Left ventricle myocardium inferior (tissue), 1 donor: ENCODE data around the gene MYO18A. TPM values are rescaled to one million over a fixed set of nuclear protein-coding genes. Genes with fewer than 3 reads are reported as not detected.
A peak's percentile ranks its signal among the peaks of the same experiment; 100 is the strongest.
"Not testable (repeated sequence)": the region's sequence is repeated elsewhere in the genome, so short reads cannot be mapped to it uniquely, and the experiment has no call there.

Experiments used
- DNase-seq: peaks from one replicate; pipeline ENCODE4 v3.0.0-alpha.2; 2020
- H3K27ac ChIP-seq: fragments of 200-600 bp; replicated peaks from 2 replicates; pipeline ENCODE4 v1.8.0; 2021
- H3K27me3 ChIP-seq: fragments of 200-600 bp; 2 replicates; pipeline ENCODE4 v1.8.0; 2021; ENCODE audit warnings: low read depth
- H3K36me3 ChIP-seq: fragments of 200-600 bp; 2 replicates; pipeline ENCODE4 v1.8.0; 2021
- H3K4me1 ChIP-seq: fragments of 200-600 bp; 2 replicates; pipeline ENCODE4 v1.8.0; 2021
- H3K4me3 ChIP-seq: fragments of 200-600 bp; 2 replicates; pipeline ENCODE4 v1.8.0; 2021; ENCODE audit warnings: mild to moderate bottlenecking, moderate library complexity
- H3K9me3 ChIP-seq: fragments of 200-600 bp; replicated peaks from 2 replicates; pipeline ENCODE4 v1.8.0; 2021
- CTCF ChIP-seq: fragments of 200-600 bp; IDR thresholded peaks from 2 replicates; pipeline ENCODE4 v1.8.0; 2021; ENCODE audit warnings: antibody characterized with exemption, mild to moderate bottlenecking, borderline replicate concordance
- intact Hi-C: fragments of 100-400 bp; cut with micrococcal nuclease; formaldehyde crosslinking; loops from one replicate; pipeline ENCODE4 v1.11.0; 2022
- long read RNA-seq: library from polyadenylated mRNA; unstranded; transcript quantifications from one replicate; pipeline ENCODE4 v2.0.0, GENCODE V29; 2021
- total RNA-seq: library from RNA; stranded (reverse); fragmentation: NEBNext Ultra II Directional; extraction: Animal tissue kit (Norgen Biotek cat#: 25700); gene quantifications from one replicate; pipeline ENCODE4 v1.2.1, GENCODE V29; 2021
- donor health status: DM: no; HTN: yes; CAD: no; lungs with severe emphysema.

The MYO18A gene
- total RNA-seq: 397 TPM
- long read RNA-seq, partial matches to known transcripts: 195 of 224 reads
- long read RNA-seq, other reads (novel, unspliced or antisense): 27 of 224 reads

DNA sequence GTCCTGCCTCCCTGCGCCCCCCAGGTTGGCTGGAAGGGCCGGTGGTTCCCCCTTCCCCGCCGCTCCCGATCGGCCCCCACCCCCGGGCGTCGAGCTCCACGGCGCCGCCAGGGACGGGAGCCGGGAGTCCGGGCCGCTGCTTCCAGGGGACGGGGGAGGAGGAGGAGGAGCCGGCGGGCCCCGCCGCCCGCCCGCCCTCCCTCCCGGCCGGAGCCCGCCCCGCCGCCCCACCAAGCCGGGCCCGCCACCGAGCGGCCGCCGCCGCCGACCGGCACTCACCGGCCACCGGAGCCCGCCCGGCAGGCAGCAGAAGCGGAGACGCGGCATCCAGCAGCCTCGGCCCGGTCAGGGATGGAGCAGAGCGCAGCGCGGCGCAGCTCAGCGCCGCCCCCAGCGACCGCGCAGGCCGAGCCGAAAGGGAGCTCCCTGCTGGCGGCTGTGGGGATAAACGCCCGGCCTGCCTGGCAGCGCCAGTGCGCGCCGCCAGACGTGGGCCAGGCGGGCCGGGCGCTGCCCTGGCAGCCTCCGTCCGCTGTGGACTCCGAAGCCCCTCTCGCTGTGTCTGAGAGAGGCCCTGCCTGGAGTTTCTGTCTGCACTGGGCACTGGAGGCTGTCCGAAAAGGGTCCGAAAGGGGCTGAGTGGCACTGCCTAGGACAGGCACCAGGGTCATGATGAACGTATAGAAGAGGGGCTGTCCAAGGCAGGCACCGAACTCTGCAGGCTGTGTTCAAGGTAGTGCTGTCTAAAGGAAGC lies at the start of gene MYO18A:
TSS of gene MYO18A (minus strand) at position 365 of the 754 bp plus-strand sequence. CDS start 13,458 bp downstream, outside the sequence.
- Histone ChIP-seq H3K27me3 (no peaks in the 10 kb centered on the region), H3K36me3 (no peaks in the 10 kb centered on the region), H3K4me1 (peaks cover 57% of the 10 kb centered on the region), H3K27ac (peak within 1 kb of the TSS; percentile 92), H3K4me3 (peak within 1 kb of the TSS; percentile 81), H3K9me3 (no peaks in the 10 kb centered on the region)
- DNase-seq: peak; percentile 80
- intact Hi-C loops: loop anchor here (5.0 kb wide), 1 partner anchor 38 kb away; no protein-coding TSS in a partner anchor
- TF ChIP-seq CTCF: peak; percentile 92

DNA sequence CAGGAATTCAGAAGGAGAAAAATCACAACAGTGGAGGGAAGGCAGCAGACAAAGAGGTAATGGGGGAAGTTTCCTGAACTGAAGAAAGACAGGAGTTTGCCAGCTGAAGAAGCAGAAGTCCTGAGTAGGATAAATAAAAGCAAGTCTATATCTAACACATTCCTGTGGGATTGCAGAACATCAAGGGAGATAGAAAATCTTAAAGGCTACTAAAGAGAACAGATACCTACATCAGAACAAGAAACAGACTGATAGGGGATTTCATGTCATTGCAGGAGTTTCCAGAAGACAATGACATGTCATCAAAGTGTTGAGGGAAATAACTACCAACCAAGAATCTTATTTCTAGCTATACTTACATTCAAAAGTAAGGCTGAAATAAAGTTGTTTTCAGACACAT lies 45.2 kb upstream of the MYO18A start:
- Histone ChIP-seq H3K36me3 (no peaks in the 10 kb centered on the region), H3K9me3 (no peaks in the 10 kb centered on the region), H3K4me3 (no peak overlapping the region), H3K27me3 (no peaks in the 10 kb centered on the region), H3K4me1 (no peaks in the 10 kb centered on the region), H3K27ac (no peak overlapping the region)
- DNase-seq: no peak
- intact Hi-C loops: no loop called here
- TF ChIP-seq CTCF: no peak

DNA sequence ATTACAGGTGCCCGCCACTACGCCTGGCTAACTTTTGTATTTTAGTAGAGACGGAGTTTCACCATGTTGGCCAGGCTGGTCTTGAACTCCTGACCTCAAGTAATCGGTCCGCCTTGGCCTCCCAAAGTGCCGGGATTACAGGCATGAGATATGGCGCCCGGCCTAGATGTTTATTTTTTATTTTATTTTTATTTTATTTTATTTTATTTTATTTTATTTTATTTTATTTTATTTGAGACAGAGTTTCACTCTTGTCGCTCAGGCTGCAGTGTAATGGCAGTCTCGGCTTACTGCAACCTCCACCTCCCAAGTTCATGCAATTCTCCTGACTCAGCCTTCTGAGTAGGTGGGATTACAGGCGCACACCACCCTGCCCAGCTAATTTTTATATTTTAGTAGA lies 41.1 kb upstream of the MYO18A start:
- H3K9me3 ChIP-seq, intact Hi-C loops, H3K27ac ChIP-seq, DNase-seq, H3K4me1 ChIP-seq, H3K4me3 ChIP-seq, H3K36me3 ChIP-seq, H3K27me3 ChIP-seq: not testable (repeated sequence)

GRCh38 chr17:29219378-29220047 lies 39.3 kb upstream of the MYO18A start:
- peak; percentile 94 for TF ChIP-seq CTCF
- Histone ChIP-seq H3K36me3 (no peaks in the 10 kb centered on the region), H3K27me3 (no peaks in the 10 kb centered on the region), H3K4me3 (no peak overlapping the region), H3K9me3 (no peaks in the 10 kb centered on the region), H3K4me1 (peaks cover 9% of the 10 kb centered on the region), H3K27ac (no peak overlapping the region)
- intact Hi-C loops: loop anchor here (1.0 to 5.0 kb wide), 2 partner anchors 72 to 95 kb away; no protein-coding TSS in a partner anchor
- DNase-seq: peak; percentile 66

DNA sequence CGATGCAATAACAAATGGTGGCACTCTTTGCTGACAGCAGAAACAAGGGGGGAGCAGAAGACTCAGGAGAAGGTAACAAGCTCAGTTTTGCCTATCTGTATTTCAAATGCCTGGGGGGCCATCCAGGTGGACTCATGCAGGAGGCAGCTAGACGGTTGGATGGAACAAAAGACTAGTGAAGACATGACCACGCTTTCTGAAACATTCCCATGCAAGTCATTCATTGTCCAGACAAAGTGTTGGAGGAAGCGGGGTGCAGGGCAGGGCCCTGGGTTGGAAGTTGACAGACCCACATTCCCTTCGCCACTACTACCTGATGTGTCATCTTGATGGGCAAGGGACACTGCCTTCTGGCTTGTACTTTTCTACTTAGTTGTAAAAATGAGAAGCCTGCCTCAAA lies 36.7 kb upstream of the MYO18A start:
- DNase-seq: no peak
- Histone ChIP-seq H3K27ac (no peak overlapping the region), H3K9me3 (no peaks in the 10 kb centered on the region), H3K27me3 (no peaks in the 10 kb centered on the region), H3K4me3 (no peak overlapping the region), H3K36me3 (no peaks in the 10 kb centered on the region), H3K4me1 (peaks cover 9% of the 10 kb centered on the region)
- no peak for TF ChIP-seq CTCF
- intact Hi-C loops: loop anchor here (5.0 kb wide), 1 partner anchor 70 kb away; no protein-coding TSS in a partner anchor
